Keratinocyte (primary cell): ENCODE measurements around the gene TBCD. TPM values are rescaled to one million over a fixed set of nuclear protein-coding genes. Genes with fewer than 3 reads are reported as not detected.

Source experiments
- DNase-seq: peaks from one replicate; pipeline ENCODE4 v3.0.0-alpha.2; 2011; ENCODE audit warnings: low read depth, missing footprints, low spot score
- FAIRE-seq: peaks from 2 replicates; lab custom pipeline; 2011; peaks lifted over from hg19 to GRCh38; lab: Jason Lieb, UNC
- H2AFZ ChIP-seq: 2 replicates; pipeline ENCODE4 v1.6.0; 2012; ENCODE audit warnings: low read length, control low read depth, inconsistent platforms; ENCODE audit not compliant: control insufficient read depth
- H3K27ac ChIP-seq: 2 replicates; pipeline ENCODE4 v1.5.1; 2011; ENCODE audit warnings: low read length; ENCODE audit not compliant: control insufficient read depth, insufficient read depth
- H3K27me3 ChIP-seq: 3 replicates; pipeline ENCODE4 v1.6.0; 2011; ENCODE audit warnings: low read length; ENCODE audit not compliant: control insufficient read depth, insufficient read depth; ENCODE audit errors: extremely low read depth
- H3K36me3 ChIP-seq, 2 experiments: 2 replicates in 1 of 2; 3 replicates in 1 of 2; pipeline ENCODE4 v1.5.1; 2011; ENCODE audit warnings: low read length in 2 of 2, mild to moderate bottlenecking in 1 of 2; ENCODE audit not compliant: control insufficient read depth in 2 of 2, insufficient read depth in 2 of 2; ENCODE audit errors: extremely low read depth in 1 of 2
- H3K4me1 ChIP-seq: 3 replicates; pipeline ENCODE4 v1.5.1; 2011; ENCODE audit warnings: low read length; ENCODE audit not compliant: control insufficient read depth, insufficient read depth; ENCODE audit errors: extremely low read depth
- H3K4me2 ChIP-seq: 3 replicates; pipeline ENCODE4 v1.6.0; 2011; ENCODE audit warnings: low read depth, low read length; ENCODE audit not compliant: control insufficient read depth, insufficient read depth; ENCODE audit errors: extremely low read depth
- H3K4me3 ChIP-seq, 3 experiments: fragments of 200-600 bp in 1 of 3; sonication (generic) in 1 of 3; 2 replicates in 2 of 3; 3 replicates in 1 of 3; pipeline ENCODE4 v1.5.1; 2011 to 2016; ENCODE audit warnings: low read length in 3 of 3, mild to moderate bottlenecking in 3 of 3, control low read depth in 2 of 3, inconsistent platforms in 1 of 3, low read depth in 1 of 3, mixed read lengths in 1 of 3, mixed run types in 1 of 3, moderate library complexity in 1 of 3; ENCODE audit not compliant: control insufficient read depth in 2 of 3, insufficient read depth in 2 of 3; ENCODE audit errors: extremely low read depth in 1 of 3
- H3K79me2 ChIP-seq: 2 replicates; pipeline ENCODE4 v1.6.0; 2012; ENCODE audit warnings: low read length; ENCODE audit not compliant: control insufficient read depth, insufficient read depth
- H3K9ac ChIP-seq: 3 replicates; pipeline ENCODE4 v1.6.0; 2011; ENCODE audit warnings: low read length; ENCODE audit not compliant: control insufficient read depth, insufficient read depth; ENCODE audit errors: extremely low read depth
- H3K9me1 ChIP-seq: 3 replicates; pipeline ENCODE4 v1.6.0; 2011; ENCODE audit warnings: low read length; ENCODE audit not compliant: control insufficient read depth, insufficient read depth; ENCODE audit errors: extremely low read depth
- H3K9me3 ChIP-seq: 2 replicates; pipeline ENCODE4 v1.5.1; 2012; ENCODE audit warnings: low read depth, low read length; ENCODE audit not compliant: control insufficient read depth
- H4K20me1 ChIP-seq: 3 replicates; pipeline ENCODE4 v1.6.0; 2011; ENCODE audit warnings: low read length; ENCODE audit not compliant: control insufficient read depth, insufficient read depth; ENCODE audit errors: extremely low read depth
- CTCF ChIP-seq, 3 experiments: IDR thresholded peaks in 1 of 3; conservative IDR thresholded peaks in 1 of 3; optimal IDR thresholded peaks in 1 of 3; 2 replicates in 2 of 3; 3 replicates in 1 of 3; pipeline versions ENCODE3 to v1.5.1; 2011; ENCODE audit warnings: low read length in 3 of 3, mild to moderate bottlenecking in 3 of 3, moderate library complexity in 2 of 3, control low read depth in 1 of 3, inconsistent platforms in 1 of 3; ENCODE audit not compliant: insufficient read depth in 2 of 3; ENCODE audit errors: extremely low read depth in 1 of 3
- EZH2 ChIP-seq: IDR thresholded peaks from one replicate; pipeline ENCODE4 v1.6.1; 2012; ENCODE audit warnings: inconsistent platforms, mild to moderate bottlenecking, low read length, moderate library complexity
- dilution Hi-C: fragments of 300-500 bp; cut with MboI; formaldehyde crosslinking; loops from one replicate; pipeline ENCODE4 v1.7.0; 2020; ENCODE audit warnings: low sequenced_read_pairs; ENCODE audit not compliant: extremely low pct_ligation_motif_present
- polyA plus RNA-seq, 5 experiments: library from polyadenylated mRNA; depleted of rRNA in 3 of 5; stranded (reverse) in 3 of 5; stranded (forward) in 1 of 5; unstranded in 1 of 5; fragments of >200 nt; gene quantifications; 1 replicate in 1 of 5; 2 replicates in 3 of 5; 3 replicates in 1 of 5; pipeline versions ENCODE4 v1.2.1 to v1.2.3, GENCODE V29; 2011 to 2012; ENCODE audit warnings: missing spikeins in 2 of 5, low read depth in 1 of 5, low replicate concordance in 1 of 5

The TBCD gene
- polyA plus RNA-seq, 1 donor (not counting 4 experiments of a cell fraction or from before 2014, with no cell fraction given), result 36.2 TPM

- Histone ChIP-seq H4K20me1 (no peaks in the 10 kb centered on the region), H3K9me3 (no peaks in the 10 kb centered on the region), H3K9me1 (no peaks in the 10 kb centered on the region), H3K9ac (no peak overlapping the region), H3K36me3 (peaks cover 8 to 15% of the 10 kb centered on the region in 2 experiments), H3K4me1 (peaks cover 14% of the 10 kb centered on the region), H3K79me2 (peaks cover 3% of the 10 kb centered on the region), H3K4me3 (no peak overlapping the region), H2AFZ (no peak overlapping the region), H3K4me2 (no peak overlapping the region), H3K27me3 (no peaks in the 10 kb centered on the region), H3K27ac (no peak overlapping the region)
- DNase-seq, result no peak
- no peak for FAIRE-seq
- TF ChIP-seq CTCF (optimal IDR thresholded peaks at IDR 0.05 in 1 of 3, IDR thresholded peaks at IDR 0.05 in 1 of 3, conservative IDR thresholded peaks at IDR 0.05 in 1 of 3; ENCODE audit: extremely low read depth in 1 of 3, insufficient read depth in 2 of 3, low read length in 3 of 3) (no peak), EZH2 (no peak)
- dilution Hi-C loops, result no loop called here
These were observed 139.2 kb downstream of the TBCD start for GRCh38 chr17:82890926-82891678.

- Histone ChIP-seq H3K27ac (no peak overlapping the region), H3K36me3 (peaks cover 8 to 13% of the 10 kb centered on the region in 2 experiments), H3K4me1 (peaks cover 14% of the 10 kb centered on the region), H3K9ac (no peak overlapping the region), H3K9me1 (no peaks in the 10 kb centered on the region), H3K27me3 (no peaks in the 10 kb centered on the region), H3K4me2 (no peak overlapping the region), H3K4me3 (no peak overlapping the region), H3K9me3 (no peaks in the 10 kb centered on the region), H4K20me1 (no peaks in the 10 kb centered on the region), H3K79me2 (peaks cover 3% of the 10 kb centered on the region), H2AFZ (no peak overlapping the region)
- no peak for TF ChIP-seq EZH2
- TF ChIP-seq CTCF (optimal IDR thresholded peaks at IDR 0.05 in 1 of 3, IDR thresholded peaks at IDR 0.05 in 1 of 3, conservative IDR thresholded peaks at IDR 0.05 in 1 of 3; ENCODE audit: extremely low read depth in 1 of 3, insufficient read depth in 2 of 3, low read length in 3 of 3), result no peak
- no peak for DNase-seq
- dilution Hi-C loops, result no loop called here
- no peak for FAIRE-seq
These were observed 140.0 kb downstream of the TBCD start for GRCh38 chr17:82891911-82892310.
